Keratinocyte (primary cell): ENCODE measurements around the gene C20orf204.

ENCODE experiments used
- CTCF ChIP-seq, 3 experiments: IDR thresholded peaks in 1 of 3; conservative IDR thresholded peaks in 1 of 3; optimal IDR thresholded peaks in 1 of 3; 2 replicates in 2 of 3; 3 replicates in 1 of 3; pipeline versions ENCODE3 to v1.5.1; 2011; ENCODE audit warnings: low read length in 3 of 3, mild to moderate bottlenecking in 3 of 3, moderate library complexity in 2 of 3, control low read depth in 1 of 3, inconsistent platforms in 1 of 3; ENCODE audit not compliant: insufficient read depth in 2 of 3; ENCODE audit errors: extremely low read depth in 1 of 3
- EZH2 ChIP-seq: IDR thresholded peaks from one replicate; pipeline ENCODE4 v1.6.1; 2012; ENCODE audit warnings: inconsistent platforms, mild to moderate bottlenecking, low read length, moderate library complexity

- TF ChIP-seq CTCF (optimal IDR thresholded peaks at IDR 0.05 in 1 of 3, IDR thresholded peaks at IDR 0.05 in 1 of 3, conservative IDR thresholded peaks at IDR 0.05 in 1 of 3; ENCODE audit: extremely low read depth in 1 of 3, insufficient read depth in 2 of 3, low read length in 3 of 3): no peak
- TF ChIP-seq EZH2: no peak
Observed at GRCh38 chr20:64032706-64033624, 3.0 kb upstream of the C20orf204 start.
